C4-2B (cell line): ENCODE data around the gene ATP9A.
"Not testable (repeated sequence)": the region's sequence is repeated elsewhere in the genome, so short reads cannot be mapped to it uniquely, and the experiment has no call there.

Experiments
- H3K27ac ChIP-seq: fragments of 450-650 bp; 2 replicates; pipeline ENCODE4 v1.5.1; 2017
- CTCF ChIP-seq: fragments of 450-650 bp; conservative IDR thresholded peaks from 2 replicates; pipeline ENCODE4 v1.5.1; 2017; ENCODE audit warnings: mild to moderate bottlenecking
- ZFX ChIP-seq: fragments of 450-650 bp; IDR thresholded peaks from 2 replicates; pipeline ENCODE4 v1.6.1; 2017

The ATP9A gene

GRCh38 chr20:51725584-51726176 is 42.5 kb downstream of the ATP9A start:
- no peak overlapping the region for H3K27ac ChIP-seq
- TF ChIP-seq ZFX, result no peak
- no peak for TF ChIP-seq CTCF

- not testable (repeated sequence) for H3K27ac ChIP-seq
Measured at GRCh38 chr20:51723026-51723425, 45.2 kb downstream of the ATP9A start.

DNA sequence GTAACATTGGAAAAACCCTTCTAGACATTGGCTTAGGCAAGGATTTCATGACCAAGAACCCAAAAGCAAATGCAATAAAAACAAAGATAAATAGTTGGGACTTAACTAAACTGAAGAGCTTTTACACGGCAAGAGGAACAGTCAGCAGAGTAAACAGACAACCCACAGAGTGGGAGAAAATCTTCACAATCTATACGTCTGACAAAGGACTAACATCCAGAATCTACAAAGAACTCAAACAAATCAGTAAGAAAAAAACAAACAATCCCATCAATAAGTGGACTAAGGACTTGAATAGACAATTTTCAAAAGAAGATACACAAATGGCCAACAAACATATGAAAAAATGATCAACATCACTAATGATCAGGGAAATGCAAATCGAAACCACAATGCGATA is 45.9 kb downstream of the ATP9A start:
- not testable (repeated sequence) for H3K27ac ChIP-seq

DNA sequence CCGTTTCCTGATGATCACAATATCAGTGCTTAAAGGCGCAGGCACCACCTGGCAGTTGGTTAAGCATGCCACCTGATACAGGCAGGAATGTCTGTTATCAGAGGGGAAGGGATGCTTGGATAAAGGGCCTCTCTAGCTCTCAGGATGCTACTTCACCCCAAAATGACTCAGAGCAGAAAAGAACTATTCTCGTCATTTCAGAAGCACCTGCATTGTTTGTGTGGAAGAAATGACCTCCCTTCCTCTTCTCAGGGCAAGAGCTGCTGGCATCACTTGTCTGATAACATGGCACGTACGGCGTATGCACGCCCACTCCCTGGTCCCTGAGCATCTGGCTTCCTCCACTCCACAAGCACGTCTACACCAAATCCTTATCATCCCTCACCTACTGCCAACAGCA is 47.3 kb downstream of the ATP9A start:
- H3K27ac ChIP-seq, result no peak overlapping the region
- no peak for TF ChIP-seq CTCF
- no peak for TF ChIP-seq ZFX

DNA sequence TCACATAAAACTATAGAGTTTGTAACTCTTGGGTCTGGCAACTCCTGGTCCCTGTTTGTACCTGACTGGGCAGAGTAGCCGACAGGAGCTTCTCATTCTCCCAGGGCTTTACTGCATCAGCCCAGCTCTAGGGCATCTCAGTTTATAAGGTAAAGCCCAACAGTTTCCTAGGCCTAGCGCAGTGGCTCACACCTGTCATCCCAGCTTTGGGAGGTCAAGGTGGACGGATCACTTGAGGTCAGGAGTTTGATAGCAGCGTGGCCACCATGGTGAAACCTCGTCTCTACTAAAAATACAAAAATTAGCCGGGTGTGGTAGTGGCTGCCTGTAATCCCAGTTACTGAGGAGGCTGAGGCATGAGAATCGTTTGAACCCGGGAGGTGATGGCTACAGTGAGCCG is 47.8 kb downstream of the ATP9A start:
- TF ChIP-seq CTCF (no peak), ZFX (no peak)
- no peak overlapping the region for H3K27ac ChIP-seq

- TF ChIP-seq ZFX (no peak), CTCF (no peak)
- H3K27ac ChIP-seq, result no peak overlapping the region
Measured at GRCh38 chr20:51715856-51716185, 52.4 kb downstream of the ATP9A start.

- no peak for TF ChIP-seq ZFX
- TF ChIP-seq CTCF, result no peak
- no peak overlapping the region for H3K27ac ChIP-seq
Measured at GRCh38 chr20:51715163-51715855, 52.9 kb downstream of the ATP9A start.

DNA sequence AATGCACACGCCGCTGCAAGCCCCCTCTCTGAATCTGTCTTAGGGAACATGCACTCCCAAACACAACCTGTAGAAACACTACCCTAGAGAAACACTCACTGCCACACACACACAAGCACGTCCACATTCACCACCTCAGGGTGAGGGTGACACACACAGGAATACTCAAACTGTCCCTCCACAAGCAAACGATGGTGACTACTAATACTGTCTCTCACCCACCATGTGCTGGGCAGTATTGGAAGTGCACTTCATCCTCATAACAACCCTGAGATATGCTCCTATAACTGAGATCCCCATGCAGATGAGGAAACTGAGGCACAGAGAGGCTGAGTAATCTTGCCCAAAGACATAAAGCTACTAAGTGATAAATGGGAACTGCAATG is 55.0 kb downstream of the ATP9A start:
- H3K27ac ChIP-seq, result no peak overlapping the region
- TF ChIP-seq CTCF, result no peak
- no peak for TF ChIP-seq ZFX
